WTC11 (cell line): ENCODE results near the gene FAM8A1.

Source experiments
- CTCF ChIP-seq: fragments of 200-600 bp; IDR thresholded peaks from 2 replicates; pipeline ENCODE4 v1.8.0; 2022; ENCODE audit warnings: antibody characterized with exemption
- ELF4 ChIP-seq: sonication (generic); formaldehyde crosslinking; IDR thresholded peaks from 2 replicates; pipeline ENCODE4 v1.8.1; 2022; ENCODE audit warnings: low read depth, mild to moderate bottlenecking, moderate library complexity, missing genetic modification reagents
- FOXJ3 ChIP-seq: sonication (generic); formaldehyde crosslinking; IDR thresholded peaks from 2 replicates; pipeline ENCODE4 v1.9.0; 2021; ENCODE audit warnings: missing genetic modification reagents, mild to moderate bottlenecking, borderline replicate concordance
- FOXP4 ChIP-seq: sonication (generic); formaldehyde crosslinking; IDR thresholded peaks from 2 replicates; pipeline ENCODE4 v1.8.0; 2022; ENCODE audit warnings: mild to moderate bottlenecking, missing genetic modification reagents
- NFE2L1 ChIP-seq: sonication (generic); formaldehyde crosslinking; IDR thresholded peaks from 2 replicates; pipeline ENCODE4 v1.8.1; 2023; ENCODE audit warnings: missing genetic modification reagents
- RELA ChIP-seq: sonication (generic); formaldehyde crosslinking; IDR thresholded peaks from 2 replicates; pipeline ENCODE4 v1.8.1; 2022; ENCODE audit warnings: missing genetic modification reagents, mild to moderate bottlenecking, borderline replicate concordance
- SOX15 ChIP-seq: fragments of 250-450 bp; sonication (Bioruptor Pico); IDR thresholded peaks from 2 replicates; pipeline ENCODE4 v1.9.0; 2021; ENCODE audit warnings: mild to moderate bottlenecking
- SP1 ChIP-seq: sonication (generic); formaldehyde crosslinking; conservative IDR thresholded peaks from 2 replicates; pipeline ENCODE4 v1.8.1; 2022; ENCODE audit warnings: missing genetic modification reagents
- TEAD1 ChIP-seq: sonication (generic); formaldehyde crosslinking; IDR thresholded peaks from 2 replicates; pipeline ENCODE4 v1.8.0; 2022; ENCODE audit warnings: mild to moderate bottlenecking, missing genetic modification reagents
- USF2 ChIP-seq: sonication (generic); formaldehyde crosslinking; IDR thresholded peaks from 2 replicates; pipeline ENCODE4 v1.8.1; 2023; ENCODE audit warnings: mild to moderate bottlenecking, missing genetic modification reagents, moderate library complexity
- ZNF416 ChIP-seq: fragments of 250-450 bp; sonication (Bioruptor Pico); IDR thresholded peaks from 2 replicates; pipeline ENCODE4 v1.9.0; 2021; ENCODE audit warnings: mild to moderate bottlenecking, inconsistent platforms
- TF ChIP-seq, protein P1 (sequence below): sonication (generic); formaldehyde crosslinking; IDR thresholded peaks from 2 replicates; pipeline ENCODE4 v1.8.1; 2022; ENCODE audit warnings: missing genetic modification reagents, borderline replicate concordance
- TF ChIP-seq, protein P2 (sequence below): sonication (generic); formaldehyde crosslinking; IDR thresholded peaks from 2 replicates; pipeline ENCODE4 v1.8.1; 2022; ENCODE audit warnings: mild to moderate bottlenecking, moderate library complexity, missing genetic modification reagents

- TF ChIP-seq CTCF (no peak), USF2 (CRISPR knock-in tag) (no peak), TEAD1 (CRISPR knock-in tag) (no peak), NFE2L1 (CRISPR knock-in tag) (no peak), FOXP4 (CRISPR knock-in tag) (no peak), SP1 (no peak), RELA (no peak), ELF4 (CRISPR knock-in tag) (no peak), SOX15 (CRISPR knock-in tag) (no peak), ZNF416 (CRISPR knock-in tag) (no peak), FOXJ3 (CRISPR knock-in tag) (no peak)
- TF ChIP-seq, protein P1, sequence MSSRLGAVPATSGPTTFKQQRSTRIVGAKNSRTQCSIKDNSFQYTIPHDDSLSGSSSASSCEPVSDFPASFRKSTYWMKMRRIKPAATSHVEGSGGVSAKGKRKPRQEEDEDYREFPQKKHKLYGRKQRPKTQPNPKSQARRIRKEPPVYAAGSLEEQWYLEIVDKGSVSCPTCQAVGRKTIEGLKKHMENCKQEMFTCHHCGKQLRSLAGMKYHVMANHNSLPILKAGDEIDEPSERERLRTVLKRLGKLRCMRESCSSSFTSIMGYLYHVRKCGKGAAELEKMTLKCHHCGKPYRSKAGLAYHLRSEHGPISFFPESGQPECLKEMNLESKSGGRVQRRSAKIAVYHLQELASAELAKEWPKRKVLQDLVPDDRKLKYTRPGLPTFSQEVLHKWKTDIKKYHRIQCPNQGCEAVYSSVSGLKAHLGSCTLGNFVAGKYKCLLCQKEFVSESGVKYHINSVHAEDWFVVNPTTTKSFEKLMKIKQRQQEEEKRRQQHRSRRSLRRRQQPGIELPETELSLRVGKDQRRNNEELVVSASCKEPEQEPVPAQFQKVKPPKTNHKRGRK (CRISPR knock-in tag) = no peak
- TF ChIP-seq, protein P2, sequence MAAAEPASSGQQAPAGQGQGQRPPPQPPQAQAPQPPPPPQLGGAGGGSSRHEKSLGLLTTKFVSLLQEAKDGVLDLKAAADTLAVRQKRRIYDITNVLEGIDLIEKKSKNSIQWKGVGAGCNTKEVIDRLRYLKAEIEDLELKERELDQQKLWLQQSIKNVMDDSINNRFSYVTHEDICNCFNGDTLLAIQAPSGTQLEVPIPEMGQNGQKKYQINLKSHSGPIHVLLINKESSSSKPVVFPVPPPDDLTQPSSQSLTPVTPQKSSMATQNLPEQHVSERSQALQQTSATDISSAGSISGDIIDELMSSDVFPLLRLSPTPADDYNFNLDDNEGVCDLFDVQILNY = no peak
These were observed 12.1 kb upstream of the FAM8A1 start for GRCh38 chr6:17588011-17588410.
